ENCODE results near the gene F11.
"Not testable (repeated sequence)": the region's sequence is repeated elsewhere in the genome, so short reads cannot be mapped to it uniquely, and the experiment has no call there.

- TF ChIP-seq, protein P1, sequence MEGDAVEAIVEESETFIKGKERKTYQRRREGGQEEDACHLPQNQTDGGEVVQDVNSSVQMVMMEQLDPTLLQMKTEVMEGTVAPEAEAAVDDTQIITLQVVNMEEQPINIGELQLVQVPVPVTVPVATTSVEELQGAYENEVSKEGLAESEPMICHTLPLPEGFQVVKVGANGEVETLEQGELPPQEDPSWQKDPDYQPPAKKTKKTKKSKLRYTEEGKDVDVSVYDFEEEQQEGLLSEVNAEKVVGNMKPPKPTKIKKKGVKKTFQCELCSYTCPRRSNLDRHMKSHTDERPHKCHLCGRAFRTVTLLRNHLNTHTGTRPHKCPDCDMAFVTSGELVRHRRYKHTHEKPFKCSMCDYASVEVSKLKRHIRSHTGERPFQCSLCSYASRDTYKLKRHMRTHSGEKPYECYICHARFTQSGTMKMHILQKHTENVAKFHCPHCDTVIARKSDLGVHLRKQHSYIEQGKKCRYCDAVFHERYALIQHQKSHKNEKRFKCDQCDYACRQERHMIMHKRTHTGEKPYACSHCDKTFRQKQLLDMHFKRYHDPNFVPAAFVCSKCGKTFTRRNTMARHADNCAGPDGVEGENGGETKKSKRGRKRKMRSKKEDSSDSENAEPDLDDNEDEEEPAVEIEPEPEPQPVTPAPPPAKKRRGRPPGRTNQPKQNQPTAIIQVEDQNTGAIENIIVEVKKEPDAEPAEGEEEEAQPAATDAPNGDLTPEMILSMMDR (IDR thresholded peaks at IDR 0.05): not testable (repeated sequence)
- not testable (repeated sequence) for TF ChIP-seq POLR2A (IDR thresholded peaks at IDR 0.05)
Measured at GRCh38 chr4:186247062-186247752, 18.8 kb upstream of the F11 start.
